ENCODE results near the gene SPPL2A. TPM values are rescaled to one million over a fixed set of nuclear protein-coding genes. Genes with fewer than 3 reads are reported as not detected.

SPPL2A gene
- total RNA-seq, 1 experiment from 2014 or later, result 61.0 TPM

DNA sequence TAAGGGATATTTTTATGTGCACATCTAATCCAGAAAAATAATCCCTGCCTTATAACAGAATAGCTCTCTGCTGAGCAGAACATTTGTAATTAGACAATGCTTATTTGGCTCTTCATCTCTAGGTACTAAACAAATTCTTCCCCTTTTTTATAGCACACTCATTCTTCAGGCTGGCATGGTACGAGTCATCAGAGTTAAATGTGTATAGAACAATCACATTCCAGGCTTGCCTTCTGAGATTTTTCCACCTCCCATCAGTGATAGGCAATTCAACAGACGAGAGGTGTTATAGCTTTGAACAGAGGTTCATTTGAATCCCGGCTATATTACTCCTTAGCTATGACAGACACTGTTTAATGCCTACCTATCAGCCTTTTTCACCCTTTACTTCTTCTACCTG lies 21.4 kb upstream of the SPPL2A start:
- H2AFZ ChIP-seq (ENCODE audit: low read depth, low read length, poor library complexity, severe bottlenecking), result no peak overlapping the region
- ATAC-seq, result peak; percentile 65
- H3K27ac ChIP-seq (ENCODE audit: low read depth, low read length), result no peak overlapping the region
- no peaks in the 10 kb centered on the region for H3K9me2 ChIP-seq (ENCODE audit: insufficient read depth)
- POLR2A ChIA-PET, result no interaction called here
- no peaks in the 10 kb centered on the region for H3K79me2 ChIP-seq (ENCODE audit: insufficient read depth, low read length)
- peak overlapping the region; percentile 15; the same call in 1 of the 2 replicates for H3K4me2 ChIP-seq (ENCODE audit: low read length)
- TF ChIP-seq CBX3 (IDR thresholded peaks at IDR 0.05; ENCODE audit: low read depth) (no peak), SRF (IDR thresholded peaks at IDR 0.05; ENCODE audit: low read depth) (no peak), TCF7L2 (IDR thresholded peaks at IDR 0.05; ENCODE audit: borderline replicate concordance, extremely low read depth, insufficient read depth, insufficient read length) (no peak), YY1 (IDR thresholded peaks at IDR 0.05; ENCODE audit: extremely low read depth, insufficient replicate concordance, low read depth, low read length) (no peak), CEBPB (IDR thresholded peaks at IDR 0.05; ENCODE audit: low read depth) (no peak), RAD21 (IDR thresholded peaks at IDR 0.05; ENCODE audit: low read depth) (no peak), POLR2AphosphoS5 (IDR thresholded peaks at IDR 0.05; ENCODE audit: low read depth, low read length) (no peak), ELF1 (IDR thresholded peaks at IDR 0.05; ENCODE audit: borderline replicate concordance, low read depth) (no peak), FOSL1 (IDR thresholded peaks at IDR 0.05; ENCODE audit: low read depth) (no peak), JUND (IDR thresholded peaks at IDR 0.05) (no peak)
- TF ChIP-seq, protein P1, sequence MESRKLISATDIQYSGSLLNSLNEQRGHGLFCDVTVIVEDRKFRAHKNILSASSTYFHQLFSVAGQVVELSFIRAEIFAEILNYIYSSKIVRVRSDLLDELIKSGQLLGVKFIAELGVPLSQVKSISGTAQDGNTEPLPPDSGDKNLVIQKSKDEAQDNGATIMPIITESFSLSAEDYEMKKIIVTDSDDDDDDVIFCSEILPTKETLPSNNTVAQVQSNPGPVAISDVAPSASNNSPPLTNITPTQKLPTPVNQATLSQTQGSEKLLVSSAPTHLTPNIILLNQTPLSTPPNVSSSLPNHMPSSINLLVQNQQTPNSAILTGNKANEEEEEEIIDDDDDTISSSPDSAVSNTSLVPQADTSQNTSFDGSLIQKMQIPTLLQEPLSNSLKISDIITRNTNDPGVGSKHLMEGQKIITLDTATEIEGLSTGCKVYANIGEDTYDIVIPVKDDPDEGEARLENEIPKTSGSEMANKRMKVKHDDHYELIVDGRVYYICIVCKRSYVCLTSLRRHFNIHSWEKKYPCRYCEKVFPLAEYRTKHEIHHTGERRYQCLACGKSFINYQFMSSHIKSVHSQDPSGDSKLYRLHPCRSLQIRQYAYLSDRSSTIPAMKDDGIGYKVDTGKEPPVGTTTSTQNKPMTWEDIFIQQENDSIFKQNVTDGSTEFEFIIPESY (IDR thresholded peaks at IDR 0.05; ENCODE audit: extremely low read depth, insufficient replicate concordance, low read length), result no peak
- TF ChIP-seq, protein P2, sequence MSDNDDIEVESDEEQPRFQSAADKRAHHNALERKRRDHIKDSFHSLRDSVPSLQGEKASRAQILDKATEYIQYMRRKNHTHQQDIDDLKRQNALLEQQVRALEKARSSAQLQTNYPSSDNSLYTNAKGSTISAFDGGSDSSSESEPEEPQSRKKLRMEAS (IDR thresholded peaks at IDR 0.05), result no peak
- CTCF ChIA-PET, result no interaction called here
- H4K20me1 ChIP-seq (ENCODE audit: insufficient read depth), result no peaks in the 10 kb centered on the region
- RAD21 ChIA-PET (ENCODE audit: low non-redundant PET in 1 of 2, low total read pairs in 2 of 2, uncharacterized antibody in 2 of 2, unreplicated experiment in 2 of 2), result no interaction called here
- intact Hi-C loops (cut with micrococcal nuclease), result no loop called here
- H3K9ac ChIP-seq (ENCODE audit: low read length), result no peak overlapping the region
- no peaks in the 10 kb centered on the region for H3K36me3 ChIP-seq (ENCODE audit: control insufficient read depth in 1 of 2, insufficient read depth in 2 of 2, low read length in 2 of 2)
- H3K4me3 ChIP-seq (replicated peaks in 1 of 2; ENCODE audit: low read depth in 1 of 2, low read length in 2 of 2), result no peak overlapping the region
- no peaks in the 10 kb centered on the region for H3K9me3 ChIP-seq (ENCODE audit: control insufficient read depth in 1 of 2, insufficient read depth in 1 of 2, low read depth in 1 of 2, low read length in 2 of 2)
- H3K27me3 ChIP-seq (ENCODE audit: insufficient read depth, low read length), result no peaks in the 10 kb centered on the region
- BruUV-seq (replicated peaks), result no TSS peak
- H3K4me1 ChIP-seq (ENCODE audit: control insufficient read depth in 1 of 2, insufficient read depth in 2 of 2, low read length in 2 of 2), result peaks cover 7 to 11% of the 10 kb centered on the region in 2 experiments; a peak in 2 of 4 replicates
- DNase-seq (ENCODE audit: low read depth, low spot score), result no peak

Data from HCT116 (cell line).